ENCODE results near the gene ZNF70.

ZNF70 gene

DNA sequence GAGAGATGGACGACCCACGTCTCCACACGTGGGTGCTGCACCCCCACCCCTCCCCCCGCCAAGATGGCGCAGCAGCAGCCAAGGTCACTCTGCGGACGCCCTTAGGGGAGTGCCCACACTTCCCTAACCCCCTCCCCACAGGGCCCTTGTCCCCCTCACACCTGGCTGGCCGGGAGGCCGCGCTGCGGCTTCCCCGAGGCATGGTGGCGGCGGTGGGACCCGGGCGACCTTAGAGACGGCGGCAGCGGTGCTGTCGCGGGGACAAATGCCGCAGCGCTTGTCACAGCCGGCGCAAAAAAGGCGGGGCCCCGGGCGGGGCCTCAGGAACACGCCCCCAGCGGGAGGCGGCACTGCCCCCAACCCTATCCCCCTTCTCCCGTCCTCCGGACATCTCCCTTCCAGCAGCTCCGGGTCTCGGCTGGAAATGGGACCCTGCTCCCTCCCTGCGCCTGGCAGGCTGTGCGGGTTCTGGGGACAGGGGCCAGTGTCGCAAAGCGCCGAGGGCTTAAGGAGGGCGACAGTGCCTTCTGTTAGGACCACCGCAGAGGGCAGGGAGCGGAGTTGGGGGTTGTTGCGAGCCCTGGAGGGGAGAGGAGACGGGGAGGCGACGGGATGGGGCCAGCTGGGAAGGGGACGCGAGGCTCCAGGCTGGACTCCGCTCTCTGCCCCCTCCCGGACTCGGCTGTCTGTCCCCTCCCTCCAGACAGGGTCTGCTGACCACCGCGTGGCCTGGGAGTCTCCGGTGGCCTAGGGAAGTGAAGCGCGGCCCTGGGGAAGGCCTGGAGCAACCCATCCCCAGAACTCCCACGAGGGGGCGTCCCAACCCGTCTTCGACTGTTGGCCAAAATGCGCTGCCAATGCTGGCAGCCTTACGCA is 17.0 kb upstream of the ZNF70 start, which contains the start of gene CHCHD10:
TSS of gene CHCHD10 (minus strand) at position 300 of the 876 bp plus-strand sequence. CDS start at position 202, 98 bp downstream.
- TF ChIP-seq CTCF (IDR thresholded peaks at IDR 0.05; ENCODE audit: low read length, missing control alignments) = peak; percentile 75
- DNase-seq (ENCODE audit: low read depth) = peak; percentile 75
- H3K4me3 ChIP-seq (replicated peaks; ENCODE audit: low read depth, low read length) = peak within 1 kb of the TSS; percentile 51

DNA sequence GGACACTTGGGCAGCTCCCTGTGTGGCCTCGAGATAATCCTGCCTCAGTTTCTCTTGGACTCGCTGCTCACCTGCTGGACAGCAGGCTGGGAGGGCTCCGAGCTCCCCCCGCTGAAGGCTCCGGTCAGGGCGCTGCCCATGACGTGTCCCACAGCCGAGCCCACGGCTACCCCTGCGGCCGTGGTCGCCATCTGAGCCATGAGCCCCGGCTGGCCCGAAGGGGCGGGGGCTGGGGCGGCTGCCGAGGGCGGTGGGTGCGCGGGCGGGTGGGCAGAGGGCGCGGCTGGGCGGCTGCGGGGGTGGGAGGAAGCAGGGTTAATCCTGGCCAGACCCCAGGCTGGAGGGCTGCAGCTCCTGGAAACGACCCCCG is 16.4 kb upstream of the ZNF70 start:
- H3K4me3 ChIP-seq (replicated peaks; ENCODE audit: low read depth, low read length) = peak overlapping the region; percentile 51
- TF ChIP-seq CTCF (IDR thresholded peaks at IDR 0.05; ENCODE audit: low read length, missing control alignments) = no peak
- no peak for DNase-seq (ENCODE audit: low read depth)

DNA sequence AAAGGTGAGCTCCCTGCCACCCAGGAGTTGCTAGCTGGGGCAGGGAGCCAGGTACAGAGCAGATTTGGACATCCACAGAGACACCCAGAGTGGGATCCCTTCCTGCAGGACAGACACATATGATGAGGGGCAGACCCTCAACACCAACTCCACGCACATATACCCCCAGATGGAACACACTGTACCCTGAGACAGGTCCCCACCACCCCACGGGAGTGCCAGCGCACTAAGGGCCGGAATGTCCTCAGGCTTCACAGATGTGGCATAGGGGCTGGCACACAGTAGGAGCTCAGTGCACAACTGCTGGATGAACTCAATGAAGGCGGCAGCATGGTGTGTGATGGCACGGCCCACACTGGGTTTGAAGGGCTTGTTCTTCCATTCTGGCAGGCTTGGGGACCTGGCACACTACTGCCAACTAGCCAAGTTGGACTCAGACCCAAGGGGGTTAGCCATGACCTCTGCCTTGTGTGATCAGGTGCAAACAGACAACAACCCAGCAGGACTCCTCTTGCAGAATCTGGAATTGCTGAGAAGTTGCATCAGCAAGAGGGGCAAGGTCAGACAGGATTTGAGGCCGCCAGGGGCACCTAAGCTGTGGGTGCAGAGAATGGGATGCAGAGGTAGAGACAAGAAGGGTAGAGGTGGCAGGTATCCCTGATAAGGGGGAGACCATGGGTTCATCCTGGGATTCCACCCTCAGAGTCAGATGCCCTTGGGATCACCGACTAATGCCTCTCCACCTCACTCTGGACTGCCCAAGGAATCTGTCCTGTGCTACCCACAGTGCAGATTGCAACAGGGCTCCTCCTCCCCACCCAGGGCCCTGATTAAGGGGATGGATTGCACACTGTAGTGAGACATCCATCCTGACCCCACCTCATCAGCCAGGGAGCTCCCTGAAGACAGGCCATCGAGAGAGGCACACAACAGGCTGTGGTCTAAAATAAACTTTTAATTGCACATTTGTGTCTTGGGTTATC is 14.3 kb upstream of the ZNF70 start:
- DNase-seq (ENCODE audit: low read depth) = no peak
- no peak for TF ChIP-seq CTCF (IDR thresholded peaks at IDR 0.05; ENCODE audit: low read length, missing control alignments)
- H3K4me3 ChIP-seq (replicated peaks; ENCODE audit: low read depth, low read length) = no peak overlapping the region

DNA sequence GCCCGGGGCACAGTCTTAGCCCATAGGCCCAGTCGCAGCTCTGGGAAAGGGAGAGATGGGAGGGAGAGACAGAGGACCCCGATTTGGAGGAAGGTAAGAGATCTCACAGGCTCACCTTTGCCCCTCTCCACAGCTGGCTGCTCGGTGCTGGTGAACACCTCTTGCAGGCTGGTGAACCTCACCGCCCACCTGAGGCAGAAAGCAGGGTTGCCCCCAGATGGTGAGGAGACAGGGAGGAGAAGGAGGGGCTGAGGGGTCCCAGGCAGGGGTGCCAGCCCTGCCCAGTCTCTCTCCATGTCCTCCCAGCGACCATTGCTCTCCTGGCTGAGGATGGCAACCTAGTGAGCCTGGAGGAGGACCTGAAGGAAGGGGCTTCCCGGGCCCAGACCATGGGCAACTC is 13.0 kb upstream of the ZNF70 start:
- no peak for TF ChIP-seq CTCF (IDR thresholded peaks at IDR 0.05; ENCODE audit: low read length, missing control alignments)
- no peak overlapping the region for H3K4me3 ChIP-seq (replicated peaks; ENCODE audit: low read depth, low read length)
- DNase-seq (ENCODE audit: low read depth) = no peak

DNA sequence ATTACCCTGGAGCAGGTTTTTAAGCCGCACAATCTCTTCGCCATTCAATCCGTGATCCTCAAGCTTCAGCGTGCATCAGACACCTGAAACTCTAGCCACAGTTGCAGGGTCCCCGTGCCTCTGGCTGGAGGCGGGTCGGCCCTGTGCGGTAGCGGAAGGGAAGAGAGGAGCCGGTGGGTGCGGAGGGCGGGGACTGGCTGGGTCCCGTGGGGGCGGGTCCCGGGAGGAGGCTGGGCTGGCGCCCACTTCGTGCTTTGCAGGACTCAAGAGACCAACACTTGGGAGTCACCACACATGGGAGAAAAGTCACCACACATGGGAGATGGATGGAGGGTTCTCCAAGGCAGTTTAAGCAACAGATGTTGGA is 12.7 kb upstream of the ZNF70 start:
- no peak for TF ChIP-seq CTCF (IDR thresholded peaks at IDR 0.05; ENCODE audit: low read length, missing control alignments)
- no peak for DNase-seq (ENCODE audit: low read depth)
- no peak overlapping the region for H3K4me3 ChIP-seq (replicated peaks; ENCODE audit: low read depth, low read length)

DNA sequence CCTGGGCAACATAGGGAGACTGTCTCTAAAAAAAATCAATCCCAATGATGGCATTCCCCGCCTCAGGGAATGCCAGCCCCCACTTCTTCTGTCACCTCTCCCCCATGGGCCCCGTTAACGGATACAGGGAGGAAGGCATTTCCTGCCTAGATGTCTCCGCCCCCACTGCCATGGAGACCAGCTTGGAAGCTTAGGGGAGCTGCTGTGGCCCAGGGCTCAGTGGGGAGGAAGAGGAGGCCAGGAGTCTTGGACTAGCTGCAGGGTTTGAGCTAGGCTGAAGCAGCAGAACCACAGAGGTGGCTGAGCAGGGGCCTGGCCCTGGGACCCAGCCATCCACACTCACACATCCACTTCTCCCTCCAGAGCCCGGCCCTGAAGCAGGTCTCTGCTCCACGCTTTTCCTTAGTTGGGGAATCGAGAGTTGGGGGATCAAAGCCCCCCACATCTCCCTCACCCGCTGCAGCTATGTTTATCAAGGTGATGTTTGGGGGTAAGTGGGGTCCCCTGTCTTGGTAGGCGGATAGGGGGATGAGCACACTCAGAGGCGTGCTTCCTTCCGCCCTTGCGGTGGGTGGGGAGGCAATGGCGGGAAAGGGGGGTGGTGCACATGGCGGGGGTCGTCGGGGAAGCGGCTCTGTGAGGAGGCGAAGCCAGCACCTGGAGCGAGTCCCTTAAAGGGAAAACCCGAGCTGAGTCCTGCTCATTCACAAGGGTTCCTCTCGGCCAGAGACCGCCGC is 12.1 kb upstream of the ZNF70 start, which contains the start of gene C22orf15:
TSS of gene C22orf15 (plus strand) at position 149 of the 737 bp plus-strand sequence. CDS start at position 466, 317 bp downstream.
- no peak for TF ChIP-seq CTCF (IDR thresholded peaks at IDR 0.05; ENCODE audit: low read length, missing control alignments)
- peak; percentile 44 for DNase-seq (ENCODE audit: low read depth)
- H3K4me3 ChIP-seq (replicated peaks; ENCODE audit: low read depth, low read length) = no peak within 1 kb of the TSS

Data from fibroblast of pulmonary artery (primary cell).